LNCAP (cell line): ENCODE measurements around the gene GREB1L.
A peak's percentile ranks its signal among the peaks of the same experiment; 100 is the strongest.

Experiments used
- TF ChIP-seq, protein P1 (sequence below): fragments of 450-650 bp; IDR thresholded peaks from 2 replicates; pipeline ENCODE4 v1.5.1; 2017; ENCODE audit warnings: mild to moderate bottlenecking

Gene GREB1L

DNA sequence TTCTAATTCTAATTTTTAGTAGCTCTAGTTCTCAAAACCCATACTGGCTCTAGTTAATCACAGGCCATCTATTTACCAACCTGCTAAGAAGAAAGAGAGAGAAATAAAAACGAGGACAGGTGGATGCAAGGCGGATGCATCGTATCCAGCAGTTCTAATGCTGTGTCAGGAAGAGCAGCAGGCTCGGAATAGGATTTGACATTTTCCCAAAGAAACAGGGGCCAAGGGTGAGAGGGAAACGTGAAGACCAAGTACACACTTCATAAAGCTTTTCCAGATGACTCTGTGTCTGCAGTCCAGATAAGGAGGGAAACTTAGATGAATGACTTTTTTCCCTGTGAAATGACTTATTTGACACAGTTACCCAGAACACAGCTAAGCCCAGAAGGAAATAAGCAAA is 241.0 kb downstream of the GREB1L start:
- TF ChIP-seq, protein P1, sequence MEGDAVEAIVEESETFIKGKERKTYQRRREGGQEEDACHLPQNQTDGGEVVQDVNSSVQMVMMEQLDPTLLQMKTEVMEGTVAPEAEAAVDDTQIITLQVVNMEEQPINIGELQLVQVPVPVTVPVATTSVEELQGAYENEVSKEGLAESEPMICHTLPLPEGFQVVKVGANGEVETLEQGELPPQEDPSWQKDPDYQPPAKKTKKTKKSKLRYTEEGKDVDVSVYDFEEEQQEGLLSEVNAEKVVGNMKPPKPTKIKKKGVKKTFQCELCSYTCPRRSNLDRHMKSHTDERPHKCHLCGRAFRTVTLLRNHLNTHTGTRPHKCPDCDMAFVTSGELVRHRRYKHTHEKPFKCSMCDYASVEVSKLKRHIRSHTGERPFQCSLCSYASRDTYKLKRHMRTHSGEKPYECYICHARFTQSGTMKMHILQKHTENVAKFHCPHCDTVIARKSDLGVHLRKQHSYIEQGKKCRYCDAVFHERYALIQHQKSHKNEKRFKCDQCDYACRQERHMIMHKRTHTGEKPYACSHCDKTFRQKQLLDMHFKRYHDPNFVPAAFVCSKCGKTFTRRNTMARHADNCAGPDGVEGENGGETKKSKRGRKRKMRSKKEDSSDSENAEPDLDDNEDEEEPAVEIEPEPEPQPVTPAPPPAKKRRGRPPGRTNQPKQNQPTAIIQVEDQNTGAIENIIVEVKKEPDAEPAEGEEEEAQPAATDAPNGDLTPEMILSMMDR, result no peak

DNA sequence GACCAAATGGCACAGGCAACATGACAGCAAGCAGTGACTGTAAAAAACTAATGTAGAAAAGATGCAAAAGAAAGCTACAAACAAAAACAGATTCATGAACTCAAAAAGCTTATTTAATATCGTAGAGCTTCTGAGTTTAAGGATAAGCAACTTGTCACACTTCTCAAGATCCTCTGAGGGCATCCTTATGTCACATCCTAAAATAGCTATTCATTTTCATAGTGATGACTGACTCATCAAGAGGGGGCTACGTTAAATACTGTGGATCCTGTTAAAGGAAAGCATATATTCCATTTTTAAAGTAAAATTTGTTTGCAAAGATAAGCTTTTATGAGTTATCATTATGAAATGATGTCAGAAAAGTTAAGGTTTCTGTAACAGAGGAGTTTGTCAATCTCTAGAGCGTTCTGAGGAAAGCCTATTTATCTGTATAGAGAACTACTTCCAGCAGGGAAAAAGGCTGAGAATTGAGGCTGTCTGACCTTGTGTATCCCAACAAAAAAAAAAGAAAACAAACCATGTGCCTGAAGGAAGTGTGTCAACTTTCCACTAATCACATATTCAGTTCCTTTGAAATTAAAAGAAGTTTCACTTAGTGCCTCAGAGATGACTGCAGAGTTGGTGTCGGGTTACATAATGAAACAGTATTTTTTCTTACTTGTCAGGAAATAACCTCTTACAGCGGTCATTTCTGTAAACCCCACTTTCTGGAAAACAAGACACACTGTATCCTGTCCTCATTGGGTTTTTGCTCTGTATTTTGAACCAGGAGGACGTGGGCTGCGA is 243.0 kb downstream of the GREB1L start:
- TF ChIP-seq, protein P1, result no peak

DNA sequence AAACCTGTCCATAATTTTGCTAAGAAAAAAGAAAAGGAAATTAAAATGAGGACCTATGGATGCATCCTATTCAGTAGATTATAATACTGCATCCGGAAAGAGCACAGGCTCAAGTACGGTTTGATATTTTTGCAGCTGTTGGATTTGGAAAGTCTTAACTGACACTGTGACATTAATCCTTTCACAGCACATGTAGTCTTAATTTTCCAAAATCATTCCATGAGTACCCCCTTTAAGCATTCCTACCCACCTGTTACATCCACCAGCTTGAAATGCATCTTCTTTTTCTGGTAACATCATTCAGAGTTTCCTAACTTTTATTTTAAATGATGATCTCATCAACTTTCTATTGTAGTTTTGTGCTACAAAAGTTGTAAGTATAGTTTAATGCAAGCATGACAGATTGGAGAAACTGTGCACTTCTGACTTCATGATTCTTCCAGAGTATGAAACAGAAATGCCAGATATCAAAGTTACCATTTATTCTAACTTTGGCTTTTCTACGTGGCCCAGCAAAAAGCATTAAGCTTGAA is 244.9 kb downstream of the GREB1L start:
- TF ChIP-seq, protein P1, result no peak

DNA sequence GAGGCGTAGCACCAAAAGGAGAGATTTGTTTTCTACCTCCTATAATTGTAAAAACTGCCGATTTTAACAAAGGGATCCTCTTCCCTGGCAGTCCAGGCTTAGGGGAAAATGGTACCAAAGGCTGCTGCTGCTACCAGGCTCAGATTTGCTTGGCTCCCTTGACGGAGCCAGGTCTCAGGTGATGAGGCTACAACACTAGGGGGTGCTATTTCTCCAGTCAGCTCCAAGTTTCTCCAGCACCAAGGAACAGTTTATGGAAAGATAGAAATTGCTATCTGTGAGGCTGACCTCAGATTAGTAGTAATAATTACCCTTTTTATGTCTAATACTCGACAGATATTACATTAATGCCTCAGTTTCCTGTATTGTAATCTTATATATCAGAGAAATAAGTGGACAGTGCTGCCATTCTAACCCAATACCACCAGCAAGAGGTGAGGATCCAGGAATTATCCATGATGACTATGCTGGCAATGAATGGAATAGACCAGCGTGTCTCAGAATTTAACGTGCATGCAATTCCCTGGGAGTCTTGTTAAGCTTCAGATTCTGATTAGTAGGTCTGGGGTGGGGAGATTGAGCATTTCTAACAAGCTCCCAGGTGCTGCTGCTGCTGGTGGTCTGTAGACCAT is 247.2 kb downstream of the GREB1L start:
- TF ChIP-seq, protein P1, result peak; percentile 91

DNA sequence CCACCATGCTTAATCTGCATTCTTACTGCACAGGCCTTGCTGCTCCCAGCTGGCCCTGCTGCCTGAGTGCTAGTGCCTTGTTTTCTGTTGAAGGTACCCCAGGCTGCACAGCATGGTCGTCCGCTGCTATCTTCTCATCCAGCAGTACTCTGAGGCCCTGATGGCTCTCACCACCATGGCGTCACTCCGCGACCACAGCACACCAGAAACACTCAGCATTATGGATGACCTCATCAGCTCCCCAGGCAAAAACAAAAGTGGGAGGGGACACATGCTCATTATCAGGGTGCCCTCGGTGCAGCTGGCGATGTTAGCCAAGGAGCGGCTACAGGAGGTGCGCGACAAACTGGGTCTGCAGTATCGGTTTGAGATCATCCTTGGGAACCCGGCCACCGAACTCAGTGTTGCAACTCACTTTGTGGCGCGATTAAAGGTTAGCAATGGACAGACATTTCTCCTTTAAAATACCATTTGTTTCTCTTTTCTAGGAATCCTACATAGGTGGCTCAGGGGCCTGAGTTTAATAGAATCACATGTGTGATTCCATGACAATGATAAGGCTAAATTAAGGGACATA is 248.0 kb downstream of the GREB1L start:
- TF ChIP-seq, protein P1, result no peak

DNA sequence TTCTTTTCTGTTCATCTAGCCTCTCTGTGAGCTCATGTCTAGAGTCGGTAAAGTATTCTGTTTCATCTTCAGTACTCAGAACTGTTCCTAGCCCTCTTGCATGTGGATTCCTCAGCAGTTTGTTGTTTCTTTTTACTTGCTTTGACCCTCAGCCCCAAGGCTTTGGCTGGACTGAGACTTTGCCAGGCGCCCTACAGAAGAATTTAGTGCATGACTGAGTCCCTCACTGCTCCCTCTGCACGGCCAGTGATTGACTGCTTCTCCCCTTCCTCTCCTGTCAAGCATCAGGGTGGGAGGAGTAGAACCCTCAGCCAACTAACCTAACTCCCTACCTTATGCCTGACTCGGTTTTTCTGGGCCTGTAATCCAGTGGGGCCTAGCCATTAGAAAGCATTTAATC is 248.7 kb downstream of the GREB1L start:
- TF ChIP-seq, protein P1, result no peak

DNA sequence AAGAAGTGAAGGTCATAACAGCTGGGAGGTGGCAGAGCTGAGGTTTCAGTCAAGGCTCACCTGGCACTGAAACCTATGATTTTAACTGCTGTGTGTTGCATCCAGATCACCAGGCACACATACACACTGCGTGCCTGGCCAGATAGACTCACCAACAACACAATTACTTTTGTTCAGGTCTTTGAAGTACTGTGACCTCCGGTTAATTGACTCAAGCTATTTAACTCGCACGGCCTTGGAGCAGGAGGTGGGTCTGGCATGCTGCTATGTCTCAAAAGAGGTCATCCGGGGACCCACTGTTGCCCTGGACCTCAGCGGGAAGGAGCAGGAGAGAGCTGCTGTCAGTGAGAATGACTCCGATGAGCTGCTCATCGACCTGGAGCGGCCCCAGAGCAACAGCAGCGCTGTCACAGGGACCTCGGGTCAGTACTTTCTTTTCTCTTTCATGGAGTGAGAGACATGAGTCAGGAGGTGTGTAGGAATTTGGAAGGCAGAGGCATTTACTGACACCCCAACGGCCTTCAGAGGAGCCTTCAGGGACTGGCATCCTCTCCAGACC is 254.3 kb downstream of the GREB1L start:
- TF ChIP-seq, protein P1, result no peak
